H9 (cell line): ENCODE measurements around the gene PRKCZ. TPM values are rescaled to one million over a fixed set of nuclear protein-coding genes. Genes with fewer than 3 reads are reported as not detected.

Experiments used
- DNase-seq: peaks from one replicate; pipeline ENCODE4 v3.0.0-alpha.2; 2017
- H2AFZ ChIP-seq: one replicate; pipeline ENCODE4 v1.6.1; 2013; ENCODE audit warnings: mild to moderate bottlenecking, low read length, control low read depth, moderate library complexity
- H2AK5ac ChIP-seq: 2 replicates; pipeline ENCODE4 v1.6.1; 2013; ENCODE audit warnings: low read length, control low read depth, mixed read lengths; ENCODE audit not compliant: insufficient read length
- H2BK120ac ChIP-seq: one replicate; pipeline ENCODE4 v1.6.1; 2013; ENCODE audit warnings: low read depth, mild to moderate bottlenecking, low read length, control low read depth, inconsistent platforms; ENCODE audit not compliant: poor library complexity, severe bottlenecking
- H2BK12ac ChIP-seq: 2 replicates; pipeline ENCODE4 v1.6.1; 2013; ENCODE audit warnings: low read length, control low read depth, mixed read lengths, low read depth; ENCODE audit not compliant: insufficient read length
- H2BK15ac ChIP-seq: 2 replicates; pipeline ENCODE4 v1.6.1; 2013; ENCODE audit warnings: low read depth, low read length, control low read depth
- H2BK20ac ChIP-seq: one replicate; pipeline ENCODE4 v1.6.1; 2013; ENCODE audit warnings: low read depth, mild to moderate bottlenecking, low read length, control low read depth, inconsistent platforms; ENCODE audit not compliant: poor library complexity, severe bottlenecking
- H2BK5ac ChIP-seq: 2 replicates; pipeline ENCODE4 v1.6.1; 2013; ENCODE audit warnings: low read length, control low read depth, mixed read lengths; ENCODE audit not compliant: insufficient read length
- H3K14ac ChIP-seq: 2 replicates; pipeline ENCODE4 v1.6.1; 2013; ENCODE audit warnings: low read length, control low read depth; ENCODE audit not compliant: insufficient read depth
- H3K18ac ChIP-seq: 2 replicates; pipeline ENCODE4 v1.6.1; 2013; ENCODE audit warnings: low read depth, mild to moderate bottlenecking, mixed read lengths, low read length, control low read depth; ENCODE audit not compliant: insufficient read length
- H3K23ac ChIP-seq: 2 replicates; pipeline ENCODE4 v1.6.1; 2013; ENCODE audit warnings: low read length, control low read depth, mixed read lengths, low read depth; ENCODE audit not compliant: insufficient read length
- H3K23me2 ChIP-seq: 2 replicates; pipeline ENCODE4 v1.6.1; 2013; ENCODE audit warnings: low read depth, mild to moderate bottlenecking, mixed read lengths, low read length, control low read depth; ENCODE audit not compliant: insufficient read length, poor library complexity, severe bottlenecking
- H3K27ac ChIP-seq: 2 replicates; pipeline ENCODE4 v1.5.1; 2013; ENCODE audit warnings: low read length, control low read depth, mixed read lengths, low read depth; ENCODE audit not compliant: insufficient read length
- H3K27me3 ChIP-seq: 2 replicates; pipeline ENCODE4 v1.6.1; 2013; ENCODE audit warnings: low read length, control low read depth, inconsistent platforms; ENCODE audit not compliant: insufficient read depth
- H3K4ac ChIP-seq: 2 replicates; pipeline ENCODE4 v1.6.1; 2013; ENCODE audit warnings: low read depth, mild to moderate bottlenecking, control low read depth, inconsistent platforms, low read length, moderate library complexity
- H3K4me1 ChIP-seq: 2 replicates; pipeline ENCODE4 v1.6.1; 2013; ENCODE audit warnings: low read length, control low read depth, inconsistent platforms; ENCODE audit not compliant: insufficient read depth
- H3K4me2 ChIP-seq: 2 replicates; pipeline ENCODE4 v1.6.1; 2013; ENCODE audit warnings: low read length, control low read depth, mixed read lengths; ENCODE audit not compliant: insufficient read length, insufficient read depth
- H3K56ac ChIP-seq: 2 replicates; pipeline ENCODE4 v1.6.1; 2013; ENCODE audit warnings: low read depth, mild to moderate bottlenecking, mixed read lengths, low read length, control low read depth; ENCODE audit not compliant: insufficient read length
- H3K79me1 ChIP-seq: 2 replicates; pipeline ENCODE4 v1.6.1; 2013; ENCODE audit warnings: low read depth, mild to moderate bottlenecking, moderate library complexity, low read length, control low read depth, inconsistent platforms; ENCODE audit not compliant: insufficient read depth, poor library complexity, severe bottlenecking
- H3K79me2 ChIP-seq: 2 replicates; pipeline ENCODE4 v1.6.1; 2013; ENCODE audit warnings: low read length, control low read depth, inconsistent platforms; ENCODE audit not compliant: insufficient read depth
- H3K9ac ChIP-seq: 2 replicates; pipeline ENCODE4 v1.6.1; 2013; ENCODE audit warnings: low read length, control low read depth, mixed read lengths; ENCODE audit not compliant: insufficient read length; ENCODE audit errors: extremely low read depth
- H3K9me3 ChIP-seq: one replicate; pipeline ENCODE4 v1.6.1; 2013; ENCODE audit warnings: low read depth, low read length, inconsistent platforms; ENCODE audit not compliant: control insufficient read depth
- H3T11ph ChIP-seq: one replicate; pipeline ENCODE4 v1.6.1; 2013; ENCODE audit warnings: mild to moderate bottlenecking, low read length, control low read depth, inconsistent platforms
- H4K20me1 ChIP-seq: one replicate; pipeline ENCODE4 v1.6.1; 2013; ENCODE audit not compliant: control insufficient read depth, insufficient read length, insufficient read depth
- H4K5ac ChIP-seq: 2 replicates; pipeline ENCODE4 v1.6.1; 2013; ENCODE audit warnings: low read depth, mild to moderate bottlenecking, mixed read lengths, low read length, control low read depth; ENCODE audit not compliant: insufficient read length
- H4K8ac ChIP-seq: replicated peaks from 2 replicates; pipeline ENCODE4 v1.6.1; 2013; ENCODE audit warnings: low read length, control low read depth, mixed read lengths, low read depth; ENCODE audit not compliant: insufficient read length
- H4K91ac ChIP-seq: 2 replicates; pipeline ENCODE4 v1.6.1; 2013; ENCODE audit warnings: low read depth, mild to moderate bottlenecking, moderate library complexity, mixed read lengths, low read length, control low read depth; ENCODE audit not compliant: insufficient read length
- H3K27ac Mint-ChIP-seq, 3 experiments: 2 replicates in 2 of 3; 3 replicates in 1 of 3; pipeline ENCODE4 v1.8.0; 2020 to 2021; ENCODE audit warnings: mixed read lengths in 3 of 3, mild to moderate bottlenecking in 1 of 3, moderate library complexity in 1 of 3
- H3K27me3 Mint-ChIP-seq: 2 replicates; pipeline ENCODE4 v1.8.0; 2021; ENCODE audit warnings: low read depth, mild to moderate bottlenecking, moderate library complexity, mixed read lengths
- H3K36me3 Mint-ChIP-seq, 3 experiments: 2 replicates in 2 of 3; 3 replicates in 1 of 3; pipeline ENCODE4 v1.8.0; 2020 to 2021; ENCODE audit warnings: low read depth in 3 of 3, mixed read lengths in 3 of 3; ENCODE audit not compliant: insufficient read depth in 1 of 3
- H3K4me1 Mint-ChIP-seq, 2 experiments: 2 replicates each; pipeline ENCODE4 v1.8.0; 2020; ENCODE audit warnings: mixed read lengths in 2 of 2
- H3K4me3 Mint-ChIP-seq, 2 experiments: 2 replicates in 1 of 2; 3 replicates in 1 of 2; pipeline ENCODE4 v1.8.0; 2020 to 2021; ENCODE audit warnings: mild to moderate bottlenecking in 2 of 2, mixed read lengths in 2 of 2, moderate library complexity in 1 of 2
- H3K9me3 Mint-ChIP-seq, 2 experiments: 2 replicates in 1 of 2; 3 replicates in 1 of 2; pipeline ENCODE4 v1.8.0; 2020; ENCODE audit warnings: mild to moderate bottlenecking in 2 of 2, mixed read lengths in 2 of 2, moderate library complexity in 1 of 2
- WGBS: extraction: QIAGEN DNeasy Blood & Tissue Kit; methylation state at CpG from one replicate; pipeline ENCODE4 v1.1.7; 2013; ENCODE audit warnings: missing lambda C conversion rate, low lambda C conversion rate, mixed read lengths; ENCODE audit not compliant: insufficient read length; ENCODE audit errors: extremely low coverage; 5-methylcytosine and 5-hydroxymethylcytosine counted together
- total RNA-seq: library from RNA; stranded (reverse); gene quantifications from 2 replicates; pipeline ENCODE4 v1.2.1, GENCODE V29; 2021
- TF ChIP-seq, protein P1 (sequence below): fragments of 200-600 bp; sonication (generic); conservative IDR thresholded peaks from 3 replicates; pipeline ENCODE4 v1.8.0; 2021; ENCODE audit warnings: antibody characterized with exemption, mild to moderate bottlenecking

Gene PRKCZ
- total RNA-seq, 1 experiment from 2014 or later, result 48.4 TPM

DNA sequence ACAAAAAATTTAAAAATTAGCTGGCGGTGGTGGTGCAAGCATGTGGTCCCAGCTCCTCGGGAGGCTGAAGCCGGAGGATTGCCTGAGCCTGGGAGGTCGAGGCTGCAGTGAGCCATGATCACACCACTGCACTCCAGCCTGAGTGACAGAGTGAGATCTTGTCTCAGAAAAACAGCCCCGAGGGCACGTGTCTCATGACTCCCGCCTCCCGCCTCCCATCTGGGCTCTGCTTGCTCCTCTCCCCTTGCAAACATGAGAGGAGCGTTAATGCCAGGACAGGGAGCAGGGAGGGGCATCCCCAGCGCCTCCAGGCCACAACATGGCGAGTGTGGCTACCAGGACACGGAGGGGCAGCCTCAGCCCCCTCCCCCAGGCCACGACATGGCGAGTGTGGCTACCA, 116.0 kb downstream of the PRKCZ start:
- no CpG with 5 or more reads among the region's 14 CpGs for WGBS
- DNase-seq, result no peak

More for the DNA sequence above, 116.0 kb downstream of the PRKCZ start:
- Mint-ChIP-seq H3K4me3 (no peak overlapping the region), H3K27ac (0 out of 7 replicates have a peak overlapping the region, but pooled peaks of 2 of the 3 experiments have one; percentile 3 to 49), H3K4me1 (peaks cover 0 to 8% of the 10 kb centered on the region in 2 experiments; a peak in 2 of 4 replicates), H3K27me3 (no peaks in the 10 kb centered on the region), H3K36me3 (peaks cover 7 to 29% (median 22%) of the 10 kb centered on the region in 3 experiments), H3K9me3 (no peaks in the 10 kb centered on the region)
- Histone ChIP-seq H4K20me1 (no peaks in the 10 kb centered on the region), H3K27me3 (no peaks in the 10 kb centered on the region), H3K56ac (no peak overlapping the region), H2BK20ac (no peak overlapping the region), H3K27ac (no peak overlapping the region), H3K23me2 (no peaks in the 10 kb centered on the region), H3K79me2 (no peaks in the 10 kb centered on the region), H4K91ac (no peak overlapping the region), H3K4ac (no peak overlapping the region), H3K18ac (no peak overlapping the region), H2BK12ac (no peak overlapping the region), H2BK120ac (no peak overlapping the region), H3K4me2 (no peak overlapping the region), H3T11ph (no peak overlapping the region), H3K4me1 (no peaks in the 10 kb centered on the region), H2BK5ac (no peak overlapping the region), H3K14ac (no peak overlapping the region), H3K9me3 (no peaks in the 10 kb centered on the region), H2AK5ac (no peak overlapping the region), H2BK15ac (no peak overlapping the region), H3K79me1 (no peaks in the 10 kb centered on the region), H4K8ac (no peak overlapping the region), H4K5ac (no peak overlapping the region), H3K9ac (no peak overlapping the region), H2AFZ (no peak overlapping the region), H3K23ac (no peak overlapping the region)
- TF ChIP-seq, protein P1, sequence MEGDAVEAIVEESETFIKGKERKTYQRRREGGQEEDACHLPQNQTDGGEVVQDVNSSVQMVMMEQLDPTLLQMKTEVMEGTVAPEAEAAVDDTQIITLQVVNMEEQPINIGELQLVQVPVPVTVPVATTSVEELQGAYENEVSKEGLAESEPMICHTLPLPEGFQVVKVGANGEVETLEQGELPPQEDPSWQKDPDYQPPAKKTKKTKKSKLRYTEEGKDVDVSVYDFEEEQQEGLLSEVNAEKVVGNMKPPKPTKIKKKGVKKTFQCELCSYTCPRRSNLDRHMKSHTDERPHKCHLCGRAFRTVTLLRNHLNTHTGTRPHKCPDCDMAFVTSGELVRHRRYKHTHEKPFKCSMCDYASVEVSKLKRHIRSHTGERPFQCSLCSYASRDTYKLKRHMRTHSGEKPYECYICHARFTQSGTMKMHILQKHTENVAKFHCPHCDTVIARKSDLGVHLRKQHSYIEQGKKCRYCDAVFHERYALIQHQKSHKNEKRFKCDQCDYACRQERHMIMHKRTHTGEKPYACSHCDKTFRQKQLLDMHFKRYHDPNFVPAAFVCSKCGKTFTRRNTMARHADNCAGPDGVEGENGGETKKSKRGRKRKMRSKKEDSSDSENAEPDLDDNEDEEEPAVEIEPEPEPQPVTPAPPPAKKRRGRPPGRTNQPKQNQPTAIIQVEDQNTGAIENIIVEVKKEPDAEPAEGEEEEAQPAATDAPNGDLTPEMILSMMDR, result no peak
